HG02885 (cell line): ENCODE results near the gene PDE4A.
"Not testable (repeated sequence)": the region's sequence is repeated elsewhere in the genome, so short reads cannot be mapped to it uniquely, and the experiment has no call there.

Experiments
- ATAC-seq: cut with Tn5 transposase; IDR thresholded peaks from one replicate; pipeline ENCODE4 v1.9.1; 2021; ENCODE audit warnings: mild to moderate bottlenecking; ENCODE audit not compliant: unreplicated experiment, poor library complexity

The PDE4A gene

GRCh38 chr19:10420444-10421239 is at the start of gene PDE4A:
Gene PDE4A (plus strand): TSS chr19:10420538. CDS start chr19:10420765, 227 bp downstream.
- ATAC-seq, result no peak

- no peak for ATAC-seq
These were observed 47.6 kb upstream of the PDE4A start for GRCh38 chr19:10372690-10373089.

GRCh38 chr19:10374931-10375330 is 45.4 kb upstream of the PDE4A start:
- no peak for ATAC-seq

GRCh38 chr19:10377140-10377640 is 43.1 kb upstream of the PDE4A start:
- not testable (repeated sequence) for ATAC-seq

- ATAC-seq, result no peak
These were observed 42.2 kb upstream of the PDE4A start for GRCh38 chr19:10378124-10378523.

- no peak for ATAC-seq
These were observed 40.4 kb upstream of the PDE4A start for GRCh38 chr19:10379880-10380312.

- peak; percentile 93 for ATAC-seq
These were observed 39.8 kb upstream of the PDE4A start, which contains the start of gene TYK2 for GRCh38 chr19:10380313-10381102. Gene TYK2 (minus strand): TSS chr19:10380572. CDS start chr19:10378406, 2,166 bp downstream.

- ATAC-seq, result not testable (repeated sequence)
These were observed 37.2 kb upstream of the PDE4A start for GRCh38 chr19:10383223-10383499.

- no peak for ATAC-seq
These were observed 35.8 kb upstream of the PDE4A start for GRCh38 chr19:10384580-10384979.

GRCh38 chr19:10388957-10389356 is 31.4 kb upstream of the PDE4A start:
- no peak for ATAC-seq

GRCh38 chr19:10389863-10390262 is 30.5 kb upstream of the PDE4A start:
- no peak for ATAC-seq

- ATAC-seq, result no peak
These were observed 29.6 kb upstream of the PDE4A start for GRCh38 chr19:10390652-10391286.

- no peak for ATAC-seq
These were observed 28.2 kb upstream of the PDE4A start for GRCh38 chr19:10392120-10392519.

- ATAC-seq, result no peak
These were observed 27.2 kb upstream of the PDE4A start for GRCh38 chr19:10393137-10393536.

GRCh38 chr19:10395003-10395402 is 25.3 kb upstream of the PDE4A start:
- no peak for ATAC-seq

- ATAC-seq, result no peak
These were observed 24.9 kb upstream of the PDE4A start for GRCh38 chr19:10395436-10395835.

- no peak for ATAC-seq
These were observed 24.4 kb upstream of the PDE4A start for GRCh38 chr19:10395917-10396316.

GRCh38 chr19:10398819-10399218 is 21.5 kb upstream of the PDE4A start:
- no peak for ATAC-seq

GRCh38 chr19:10399340-10399739 is 21.0 kb upstream of the PDE4A start:
- not testable (repeated sequence) for ATAC-seq

- no peak for ATAC-seq
These were observed 20.5 kb upstream of the PDE4A start for GRCh38 chr19:10399878-10400277.
